MV-4-11 (cell line): Measurements from ENCODE around the gene WDR48.
A peak's percentile ranks its signal among the peaks of the same experiment; 100 is the strongest.

Experiments
- DNase-seq: peaks from one replicate; lab custom pipeline; 2025; lab: John Stamatoyannopoulos, UW

The WDR48 gene

GRCh38 chr3:39138804-39139415 is 87.1 kb downstream of the WDR48 start:
- DNase-seq: peak; percentile 51

GRCh38 chr3:39139442-39139841 is 87.6 kb downstream of the WDR48 start:
- DNase-seq: no peak

GRCh38 chr3:39140341-39140971 is 88.6 kb downstream of the WDR48 start:
- no peak for DNase-seq

GRCh38 chr3:39141171-39141995 is 89.6 kb downstream of the WDR48 start:
- DNase-seq: no peak

GRCh38 chr3:39142067-39142466 is 90.3 kb downstream of the WDR48 start:
- no peak for DNase-seq

- DNase-seq: no peak
Measured at GRCh38 chr3:39143051-39143885, 91.5 kb downstream of the WDR48 start.

- no peak for DNase-seq
Measured at GRCh38 chr3:39144095-39144747, 92.4 kb downstream of the WDR48 start.

- no peak for DNase-seq
Measured at GRCh38 chr3:39144748-39145380, 93.0 kb downstream of the WDR48 start.

- DNase-seq: peak; percentile 86
Measured at GRCh38 chr3:39146083-39146501, 94.3 kb downstream of the WDR48 start.
